BE2C (cell line): ENCODE measurements around the gene FBXW11. TPM values are rescaled to one million over a fixed set of nuclear protein-coding genes. Genes with fewer than 3 reads are reported as not detected.
A peak's percentile ranks its signal among the peaks of the same experiment; 100 is the strongest.

Source experiments
- DNase-seq: peaks from one replicate; pipeline ENCODE4 v3.0.0-alpha.2; 2020
- H3K27me3 ChIP-seq: fragments of 250-450 bp; sonication (Bioruptor Pico); 2 replicates; pipeline ENCODE4 v1.5.1; 2020; ENCODE audit warnings: mild to moderate bottlenecking
- H3K36me3 ChIP-seq: fragments of 250-450 bp; sonication (Bioruptor Pico); 2 replicates; pipeline ENCODE4 v1.5.1; 2020; ENCODE audit warnings: mild to moderate bottlenecking
- H3K4me1 ChIP-seq: fragments of 250-450 bp; sonication (Bioruptor Pico); 2 replicates; pipeline ENCODE4 v1.5.1; 2020
- H3K4me3 ChIP-seq: 2 replicates; pipeline ENCODE4 v1.5.1; 2011; ENCODE audit warnings: low read depth, low read length
- H3K9me3 ChIP-seq: fragments of 250-450 bp; sonication (Bioruptor Pico); 2 replicates; pipeline ENCODE4 v1.5.1; 2020
- CTCF ChIP-seq: IDR thresholded peaks from 2 replicates; pipeline ENCODE4 v1.5.1; 2012; ENCODE audit warnings: mild to moderate bottlenecking, low read depth, low read length
- polyA plus RNA-seq: library from polyadenylated mRNA; unstranded; fragments of >200 nt; gene quantifications from one replicate; pipeline ENCODE4 v1.2.1, GENCODE V29; 2012; ENCODE audit warnings: low read depth, missing spikeins; ENCODE audit not compliant: insufficient read length, insufficient read depth

The FBXW11 gene
- polyA plus RNA-seq = 44.8 TPM

DNA sequence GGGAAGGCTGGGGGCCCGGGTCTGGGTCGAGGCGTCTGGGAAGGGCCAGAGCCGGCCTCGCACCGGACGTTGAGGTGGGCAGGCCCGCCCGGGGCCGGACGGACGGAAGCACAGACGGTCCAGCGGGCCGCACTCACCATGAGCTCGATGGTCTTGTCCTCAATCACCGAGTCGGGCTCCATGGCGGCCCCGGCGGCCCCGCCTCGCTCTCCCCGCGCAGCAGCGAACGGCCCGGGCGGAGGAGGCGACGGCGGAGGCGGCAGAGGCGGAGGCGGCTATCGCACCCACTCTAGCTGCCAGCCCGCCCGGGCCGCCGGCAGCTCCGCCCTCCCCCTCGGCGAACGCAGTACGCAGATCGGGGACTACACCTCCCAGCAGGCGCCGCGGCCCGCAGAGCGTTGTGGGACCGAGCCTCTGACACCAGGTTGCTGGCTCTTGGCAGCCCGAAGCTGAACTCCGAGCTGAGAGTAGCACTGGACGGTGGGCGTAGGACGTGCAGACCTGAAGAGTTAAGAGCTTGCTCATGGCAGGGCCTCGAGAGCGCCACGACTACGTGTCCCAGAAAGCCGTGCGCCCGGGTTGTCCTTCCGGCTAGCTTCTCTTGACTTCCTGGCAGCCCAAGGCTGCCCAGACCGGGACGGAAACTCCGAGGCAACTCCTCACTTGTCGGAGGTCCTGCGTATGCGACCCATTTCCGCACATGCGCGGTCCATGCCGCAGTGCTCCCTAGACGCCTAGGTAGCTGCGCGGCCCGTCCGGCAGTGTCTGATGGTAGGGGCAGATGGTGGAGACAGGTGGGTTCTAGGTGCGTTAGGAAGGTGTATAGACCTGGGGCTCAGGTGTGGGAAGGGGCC is at the start of gene FBXW11:
Gene FBXW11 (minus strand): TSS at position 318 of the 854 bp plus-strand sequence. CDS start 136 bp downstream, at position 182.
- Histone ChIP-seq H3K4me3 (peak within 1 kb of the TSS; percentile 73), H3K27me3 (no peaks in the 10 kb centered on the region), H3K9me3 (no peaks in the 10 kb centered on the region), H3K36me3 (no peaks in the 10 kb centered on the region), H3K4me1 (peaks cover 9% of the 10 kb centered on the region)
- no peak for TF ChIP-seq CTCF
- DNase-seq = peak; percentile 98

- Histone ChIP-seq H3K4me3 (no peak overlapping the region), H3K27me3 (no peaks in the 10 kb centered on the region), H3K9me3 (no peaks in the 10 kb centered on the region), H3K4me1 (no peaks in the 10 kb centered on the region), H3K36me3 (no peaks in the 10 kb centered on the region)
- no peak for DNase-seq
- no peak for TF ChIP-seq CTCF
Measured at GRCh38 chr5:172055996-172056395, 49.6 kb upstream of the FBXW11 start.

DNA sequence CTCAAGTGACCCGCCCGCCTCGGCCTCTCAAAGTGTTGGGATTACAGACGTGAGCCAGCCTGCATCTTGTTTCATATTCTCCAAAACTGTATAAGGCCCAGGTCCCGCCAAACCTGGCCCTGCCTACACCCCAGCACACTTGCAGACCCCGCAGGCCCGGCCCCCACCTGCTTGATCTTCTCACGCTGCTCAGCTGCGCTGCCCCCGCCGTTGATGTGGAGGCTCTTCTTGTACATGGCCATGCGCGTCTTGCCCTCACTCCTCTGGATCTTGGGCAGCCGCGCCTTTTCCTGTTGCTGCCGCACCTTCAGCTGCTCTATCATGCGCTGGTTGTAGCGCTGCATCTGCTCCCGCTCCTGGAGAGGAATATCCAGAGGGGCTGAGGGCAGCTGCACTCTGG is 49.0 kb upstream of the FBXW11 start:
- Histone ChIP-seq H3K4me3 (no peak overlapping the region), H3K27me3 (no peaks in the 10 kb centered on the region), H3K4me1 (no peaks in the 10 kb centered on the region), H3K9me3 (no peaks in the 10 kb centered on the region), H3K36me3 (no peaks in the 10 kb centered on the region)
- no peak for TF ChIP-seq CTCF
- DNase-seq = no peak

DNA sequence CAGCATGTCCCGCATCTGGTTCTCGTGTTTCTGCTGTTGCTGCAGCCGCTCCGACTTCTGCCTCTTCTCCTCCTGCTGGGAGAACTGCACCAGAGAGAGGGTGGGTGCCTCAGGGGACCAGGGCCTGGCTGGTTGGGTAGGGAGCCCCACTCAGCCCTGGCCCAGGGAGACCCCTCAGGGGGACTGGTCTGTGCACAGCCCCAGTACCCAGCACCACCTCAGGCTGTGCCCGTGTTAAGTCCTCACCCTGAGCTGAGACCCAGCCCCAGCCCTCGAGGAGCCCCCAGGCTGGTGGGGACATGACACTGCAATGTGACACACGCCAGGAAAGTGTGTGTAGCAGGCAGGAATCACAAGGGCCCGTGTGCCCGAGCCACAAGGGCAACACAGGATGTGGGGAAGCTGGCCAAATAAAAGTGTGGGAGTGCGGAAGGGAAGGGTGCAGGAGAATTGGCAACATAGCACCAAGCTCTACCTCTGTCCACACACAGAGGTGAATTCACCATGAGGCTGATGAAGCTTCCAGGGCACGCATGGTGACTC is 48.2 kb upstream of the FBXW11 start:
- H3K4me1 ChIP-seq = no peaks in the 10 kb centered on the region
- H3K27me3 ChIP-seq = no peaks in the 10 kb centered on the region
- no peaks in the 10 kb centered on the region for H3K9me3 ChIP-seq
- DNase-seq = no peak
- no peaks in the 10 kb centered on the region for H3K36me3 ChIP-seq
- H3K4me3 ChIP-seq = no peak overlapping the region
- no peak for TF ChIP-seq CTCF

- Histone ChIP-seq H3K9me3 (no peaks in the 10 kb centered on the region), H3K36me3 (no peaks in the 10 kb centered on the region), H3K4me1 (peaks cover under 1% of the 10 kb centered on the region; the same call in 1 of the 2 replicates), H3K27me3 (no peaks in the 10 kb centered on the region), H3K4me3 (no peak overlapping the region)
- no peak for TF ChIP-seq CTCF
- no peak for DNase-seq
Measured at GRCh38 chr5:172052450-172053236, 46.2 kb upstream of the FBXW11 start.
